NCI-H345 treated with DMSO at 0.1 percent for 48 hours (cell line): ENCODE results near the gene ATN1.

Source experiments
- DNase-seq: peaks from one replicate; lab custom pipeline; 2025; ENCODE audit not compliant: unreplicated experiment; lab: John Stamatoyannopoulos, UW

The ATN1 gene

DNA sequence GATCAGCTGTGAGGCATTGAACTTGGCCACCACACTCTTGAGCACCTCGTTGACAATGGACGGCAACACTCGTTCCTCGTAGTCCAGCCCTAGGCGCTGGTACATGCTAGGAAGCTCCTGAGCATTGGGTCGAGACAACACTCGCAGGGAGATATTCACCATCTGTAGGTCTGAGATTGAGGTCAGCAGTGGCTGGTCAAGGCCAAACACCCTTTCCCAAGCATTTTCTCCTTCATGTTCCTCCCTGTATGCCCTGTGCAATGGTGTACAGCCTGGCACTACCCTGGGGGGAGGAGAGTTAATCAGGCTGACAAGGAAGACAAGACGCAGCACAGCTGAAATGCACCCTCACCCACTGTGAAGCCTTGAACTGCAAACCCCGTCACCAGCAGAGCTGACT, 40.7 kb downstream of the ATN1 start:
- DNase-seq = no peak

GRCh38 chr12:6970096-6970527, 42.4 kb downstream of the ATN1 start:
- no peak for DNase-seq

GRCh38 chr12:6974180-6974579, 46.4 kb downstream of the ATN1 start:
- no peak for DNase-seq

DNA sequence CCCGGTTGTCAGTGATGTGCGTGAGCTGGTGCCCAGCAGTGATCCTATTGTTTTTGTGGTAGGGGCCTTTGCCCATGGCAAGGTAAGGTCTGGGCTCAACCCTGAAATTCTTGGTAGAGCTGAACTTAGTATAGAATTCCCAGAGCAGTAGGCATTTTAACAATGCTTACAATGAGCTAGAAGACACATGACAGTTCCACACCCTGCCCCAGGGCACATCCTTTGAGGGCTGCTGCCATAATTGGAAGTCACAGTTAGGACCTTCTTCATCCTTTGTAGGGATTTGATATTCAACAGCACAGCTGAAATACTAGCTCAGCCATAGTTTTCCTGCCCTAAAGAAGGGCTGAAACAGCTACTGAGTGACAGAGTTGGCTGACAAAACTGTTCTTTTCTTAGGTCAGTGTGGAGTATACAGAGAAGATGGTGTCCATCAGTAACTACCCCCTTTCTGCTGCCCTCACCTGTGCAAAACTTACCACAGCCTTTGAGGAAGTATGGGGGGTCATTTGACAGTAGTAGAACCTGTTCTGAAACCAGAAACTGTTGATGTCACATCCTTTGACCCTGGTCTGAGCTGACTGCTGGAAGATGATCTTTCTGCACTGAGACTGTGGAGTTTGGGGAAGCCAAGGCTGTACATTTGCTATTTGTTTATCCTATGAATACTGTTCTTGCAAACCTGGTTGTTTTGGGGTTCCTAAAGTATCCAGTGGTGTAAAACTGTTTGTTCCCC, 47.7 kb downstream of the ATN1 start:
- no peak for DNase-seq

DNA sequence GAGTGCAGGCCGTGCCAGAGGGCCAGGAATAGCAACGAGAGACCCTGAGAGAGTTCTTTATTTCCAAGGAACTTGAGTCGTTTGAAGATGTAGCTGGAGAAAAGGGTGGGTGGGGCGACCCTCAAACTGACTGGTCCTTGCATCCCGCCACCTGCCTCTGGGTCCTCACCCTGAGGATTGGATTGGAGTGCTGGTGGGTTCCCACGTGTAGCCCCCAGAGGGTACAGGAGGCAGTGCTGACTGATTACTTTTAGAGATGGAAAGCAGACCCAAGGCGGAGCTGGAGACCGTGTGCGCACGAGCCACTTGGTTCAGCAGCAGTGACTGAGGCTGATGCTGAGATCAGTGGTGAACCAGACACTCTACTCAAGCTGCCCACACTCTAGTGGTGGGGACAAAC, 49.9 kb downstream of the ATN1 start:
- DNase-seq = no peak

GRCh38 chr12:6978188-6978587, 50.4 kb downstream of the ATN1 start:
- DNase-seq = no peak

DNA sequence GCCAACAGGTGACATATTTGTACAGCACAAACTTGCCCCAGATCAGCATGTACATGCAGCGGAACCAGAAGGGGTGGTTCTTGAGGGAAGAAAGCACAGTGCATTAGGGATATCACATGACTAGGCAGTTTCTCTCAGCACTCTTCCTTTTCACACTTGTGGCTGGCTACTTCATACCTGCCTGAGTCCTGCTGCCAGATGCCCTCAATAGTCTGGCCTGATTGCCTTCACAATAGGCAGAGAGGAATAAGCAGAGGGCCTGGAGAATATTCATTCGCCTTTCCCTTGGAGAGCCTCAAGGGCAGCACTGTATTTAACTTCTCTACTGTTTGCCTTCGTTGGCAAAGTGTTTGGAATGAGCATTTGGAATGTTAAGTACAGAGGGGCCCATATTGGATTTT, 50.9 kb downstream of the ATN1 start:
- DNase-seq = no peak

DNA sequence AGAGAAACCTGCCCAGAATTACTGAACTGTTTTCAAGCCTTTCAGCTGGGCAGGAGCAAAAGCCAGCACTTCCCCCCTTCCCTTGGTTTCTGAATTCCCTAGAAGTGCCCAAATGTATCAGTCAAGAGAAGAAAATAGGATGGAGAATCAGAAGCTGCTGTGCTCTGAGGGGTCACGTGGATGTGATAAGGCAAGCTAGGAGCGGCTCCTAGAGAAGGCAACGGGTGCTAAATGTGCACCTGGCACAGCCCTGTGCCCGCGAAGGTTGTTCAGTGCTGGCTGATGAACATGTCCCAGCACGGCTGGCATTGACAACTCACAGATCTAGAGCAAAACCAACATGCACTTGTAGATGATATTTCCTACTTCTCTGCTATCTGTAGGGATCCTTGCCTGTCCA, 51.3 kb downstream of the ATN1 start:
- DNase-seq = no peak

- no peak for DNase-seq
Observed at GRCh38 chr12:6979453-6979852, 51.7 kb downstream of the ATN1 start.

GRCh38 chr12:6980075-6980474, 52.3 kb downstream of the ATN1 start:
- no peak for DNase-seq

DNA sequence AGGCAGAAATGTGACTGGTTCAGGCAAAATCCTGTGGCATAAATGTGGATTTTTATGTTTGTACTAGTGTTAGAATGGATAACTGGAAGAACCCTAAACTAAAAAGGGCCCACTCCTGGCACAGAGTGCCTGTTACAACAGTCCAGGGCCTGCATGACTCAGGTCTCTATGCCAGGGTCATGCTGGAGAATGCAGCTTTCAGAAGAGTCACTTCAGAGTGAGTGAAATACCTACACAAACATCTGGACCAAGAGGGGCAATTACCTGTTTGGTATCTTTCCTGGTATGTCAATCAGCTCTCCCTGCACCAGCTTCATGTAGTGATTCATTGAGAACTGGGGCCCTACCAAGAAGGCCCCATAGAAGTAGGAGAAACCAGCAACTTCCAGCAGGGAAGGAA, 53.0 kb downstream of the ATN1 start:
- no peak for DNase-seq

DNA sequence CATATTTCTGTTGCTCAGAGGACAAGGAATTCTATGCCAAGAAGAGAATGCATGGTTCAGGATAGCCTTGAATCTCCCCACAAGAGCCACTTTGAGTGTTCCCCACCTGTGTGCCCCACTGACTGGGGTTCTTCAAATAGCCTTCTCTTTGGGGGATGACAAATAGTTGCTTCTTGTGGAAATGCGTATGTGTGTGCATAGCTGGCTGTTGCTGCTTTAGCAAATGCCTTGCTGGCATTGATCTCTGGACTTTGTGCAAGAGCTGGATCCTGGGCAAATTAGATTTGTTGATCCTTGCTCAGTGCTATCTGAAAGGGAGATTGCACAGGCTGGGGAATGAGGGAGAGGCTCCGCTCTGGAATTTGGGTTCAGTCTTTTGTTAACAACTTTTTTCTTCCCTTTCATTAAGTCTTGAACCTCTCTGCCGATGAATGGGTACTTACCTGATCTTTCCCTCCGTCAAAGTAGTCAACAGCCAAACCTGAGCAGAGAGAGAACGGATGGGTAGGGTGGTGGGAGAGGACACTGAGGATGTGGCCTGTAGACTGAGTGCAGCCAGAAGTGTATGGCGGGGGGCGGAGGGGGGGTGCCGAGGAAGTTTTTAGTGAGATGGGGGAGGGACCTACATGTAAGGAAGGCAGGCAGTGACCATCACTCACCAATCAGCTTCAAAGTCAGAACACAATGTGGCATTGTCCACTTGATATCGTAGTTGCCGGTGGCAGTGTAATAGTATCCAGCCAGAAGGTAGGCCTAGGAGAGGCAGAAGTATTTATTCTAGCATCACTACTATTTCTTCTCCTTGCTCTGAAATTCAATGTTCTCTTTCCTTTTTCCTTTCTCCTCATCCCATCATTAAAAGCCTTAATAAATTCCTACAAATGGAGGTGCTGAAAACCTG, 53.6 kb downstream of the ATN1 start:
- DNase-seq = no peak

DNA sequence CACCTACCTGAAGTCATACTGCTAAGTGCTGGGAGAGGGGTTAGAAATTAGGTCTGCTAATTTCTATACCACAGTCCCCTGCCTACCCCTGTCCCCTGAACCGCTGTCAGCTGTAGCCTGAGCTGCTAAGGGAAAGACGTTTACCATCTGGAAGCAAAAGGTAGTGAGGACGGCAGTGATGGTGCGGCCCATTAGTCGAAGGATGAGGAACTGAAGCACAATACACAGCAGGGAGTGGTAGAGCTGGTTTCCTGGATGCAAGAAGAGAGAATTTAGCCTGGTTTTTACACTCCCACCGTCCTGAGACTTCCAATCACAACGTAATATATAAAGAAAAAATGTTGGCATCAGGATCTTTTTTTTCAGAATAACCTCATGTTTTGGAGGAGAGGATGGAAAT, 54.8 kb downstream of the ATN1 start:
- DNase-seq = no peak

DNA sequence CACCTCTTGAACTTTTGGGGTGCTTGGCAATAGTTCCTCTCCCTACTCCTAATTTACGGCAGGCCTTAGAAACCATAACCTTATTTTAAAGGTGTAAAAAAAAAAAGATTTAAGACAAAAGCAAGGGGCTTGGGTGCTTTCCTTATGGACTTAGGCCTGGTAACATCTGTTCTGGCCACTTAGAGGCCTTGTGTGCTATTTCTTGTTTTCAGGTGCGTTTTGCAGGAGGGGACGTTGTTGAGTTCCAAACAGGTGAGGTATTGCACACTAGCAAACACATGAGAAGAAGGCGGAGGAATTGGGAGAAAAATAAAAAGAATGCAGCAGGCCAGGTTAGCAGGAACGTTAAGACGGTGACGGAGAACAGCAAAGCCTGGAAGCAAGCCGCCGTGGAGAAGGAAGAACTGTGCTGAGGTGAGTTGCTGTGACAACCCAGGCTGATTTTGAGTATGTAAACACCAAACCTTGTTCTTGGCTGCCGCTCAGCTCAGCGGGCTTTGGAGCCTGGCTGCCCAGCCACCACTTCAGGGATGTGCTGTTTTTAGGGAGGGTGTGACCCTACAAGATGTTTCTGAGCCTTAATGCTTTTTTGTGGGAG, 60.3 kb downstream of the ATN1 start:
- DNase-seq = no peak
